SK-N-SH treated with all-trans-retinoic acid at 6 μM for 48 hours (cell line): ENCODE measurements around the gene NDUFA13.

Experiments
- ATAC-seq: fragments of 200-7000 bp; cut with Tn5 transposase; 3 replicates; pipeline ENCODE4 v1.9.1; 2020; ENCODE audit warnings: mild to moderate bottlenecking, moderate library complexity
- BACH2 ChIP-seq: fragments of 250-450 bp; sonication (Bioruptor Pico); IDR thresholded peaks from 2 replicates; pipeline ENCODE4 v1.9.0; 2021; ENCODE audit warnings: mild to moderate bottlenecking, borderline replicate concordance
- ESRRG ChIP-seq: fragments of 250-450 bp; sonication (Bioruptor Pico); IDR thresholded peaks from 2 replicates; pipeline ENCODE4 v1.6.1; 2021; ENCODE audit warnings: mild to moderate bottlenecking
- GLIS3 ChIP-seq: fragments of 250-450 bp; sonication (Bioruptor Pico); IDR thresholded peaks from 2 replicates; pipeline ENCODE4 v1.5.0; 2020; ENCODE audit warnings: mild to moderate bottlenecking, moderate library complexity
- ISL1 ChIP-seq: fragments of 250-450 bp; sonication (Bioruptor Pico); IDR thresholded peaks from 2 replicates; pipeline ENCODE4 v2.1.2; 2022; ENCODE audit warnings: mild to moderate bottlenecking, moderate library complexity
- OSR1 ChIP-seq: fragments of 250-450 bp; sonication (Bioruptor Pico); IDR thresholded peaks from 2 replicates; pipeline ENCODE4 v1.8.0; 2022; ENCODE audit warnings: moderate library complexity, mild to moderate bottlenecking, inconsistent platforms
- POU6F1 ChIP-seq: fragments of 250-450 bp; sonication (Bioruptor Pico); IDR thresholded peaks from 2 replicates; pipeline ENCODE4 v1.8.0; 2021; ENCODE audit warnings: low read depth, mild to moderate bottlenecking, moderate library complexity, borderline replicate concordance
- RARB ChIP-seq: fragments of 250-450 bp; sonication (Bioruptor Pico); IDR thresholded peaks from 2 replicates; pipeline ENCODE4 v1.8.0; 2021; ENCODE audit warnings: mild to moderate bottlenecking, moderate library complexity
- TCF4 ChIP-seq: fragments of 250-450 bp; sonication (Bioruptor Pico); IDR thresholded peaks from 2 replicates; pipeline ENCODE4 v1.8.0; 2021; ENCODE audit warnings: mild to moderate bottlenecking, moderate library complexity, borderline replicate concordance
- TOX ChIP-seq: fragments of 250-450 bp; sonication (Bioruptor Pico); IDR thresholded peaks from 2 replicates; pipeline ENCODE4 v1.8.0; 2021; ENCODE audit warnings: mild to moderate bottlenecking, moderate library complexity, borderline replicate concordance
- ZFP3 ChIP-seq: fragments of 250-450 bp; sonication (Bioruptor Pico); IDR thresholded peaks from 2 replicates; pipeline ENCODE4 v1.5.0; 2020; ENCODE audit warnings: mild to moderate bottlenecking, moderate library complexity
- ZFP30 ChIP-seq: fragments of 450-650 bp; formaldehyde crosslinking; IDR thresholded peaks from 2 replicates; pipeline ENCODE4 v1.5.0; 2022; ENCODE audit warnings: mild to moderate bottlenecking, moderate library complexity
- ZNF565 ChIP-seq: fragments of 450-650 bp; formaldehyde crosslinking; conservative IDR thresholded peaks from 2 replicates; pipeline ENCODE4 v1.5.0; 2020; ENCODE audit warnings: low read depth, mild to moderate bottlenecking, moderate library complexity
- ZNF70 ChIP-seq: fragments of 450-650 bp; formaldehyde crosslinking; IDR thresholded peaks from 2 replicates; pipeline ENCODE4 v1.5.0; 2020; ENCODE audit warnings: mild to moderate bottlenecking, moderate library complexity
- ZNF8 ChIP-seq: fragments of 450-650 bp; formaldehyde crosslinking; IDR thresholded peaks from 2 replicates; pipeline ENCODE4 v1.5.0; 2020; ENCODE audit warnings: mild to moderate bottlenecking, moderate library complexity
- TF ChIP-seq, protein P1 (sequence below): fragments of 250-450 bp; sonication (Bioruptor Pico); IDR thresholded peaks from 2 replicates; pipeline ENCODE4 v1.5.0; 2020; ENCODE audit warnings: mild to moderate bottlenecking, moderate library complexity
- TF ChIP-seq, protein P2 (sequence below): fragments of 250-450 bp; sonication (Bioruptor Pico); IDR thresholded peaks from 2 replicates; pipeline ENCODE4 v1.8.0; 2020; ENCODE audit warnings: mild to moderate bottlenecking, moderate library complexity, borderline replicate concordance

Gene NDUFA13

GRCh38 chr19:19505669-19506326 is 10.2 kb upstream of the NDUFA13 start (continued):
- TF ChIP-seq, protein P1, sequence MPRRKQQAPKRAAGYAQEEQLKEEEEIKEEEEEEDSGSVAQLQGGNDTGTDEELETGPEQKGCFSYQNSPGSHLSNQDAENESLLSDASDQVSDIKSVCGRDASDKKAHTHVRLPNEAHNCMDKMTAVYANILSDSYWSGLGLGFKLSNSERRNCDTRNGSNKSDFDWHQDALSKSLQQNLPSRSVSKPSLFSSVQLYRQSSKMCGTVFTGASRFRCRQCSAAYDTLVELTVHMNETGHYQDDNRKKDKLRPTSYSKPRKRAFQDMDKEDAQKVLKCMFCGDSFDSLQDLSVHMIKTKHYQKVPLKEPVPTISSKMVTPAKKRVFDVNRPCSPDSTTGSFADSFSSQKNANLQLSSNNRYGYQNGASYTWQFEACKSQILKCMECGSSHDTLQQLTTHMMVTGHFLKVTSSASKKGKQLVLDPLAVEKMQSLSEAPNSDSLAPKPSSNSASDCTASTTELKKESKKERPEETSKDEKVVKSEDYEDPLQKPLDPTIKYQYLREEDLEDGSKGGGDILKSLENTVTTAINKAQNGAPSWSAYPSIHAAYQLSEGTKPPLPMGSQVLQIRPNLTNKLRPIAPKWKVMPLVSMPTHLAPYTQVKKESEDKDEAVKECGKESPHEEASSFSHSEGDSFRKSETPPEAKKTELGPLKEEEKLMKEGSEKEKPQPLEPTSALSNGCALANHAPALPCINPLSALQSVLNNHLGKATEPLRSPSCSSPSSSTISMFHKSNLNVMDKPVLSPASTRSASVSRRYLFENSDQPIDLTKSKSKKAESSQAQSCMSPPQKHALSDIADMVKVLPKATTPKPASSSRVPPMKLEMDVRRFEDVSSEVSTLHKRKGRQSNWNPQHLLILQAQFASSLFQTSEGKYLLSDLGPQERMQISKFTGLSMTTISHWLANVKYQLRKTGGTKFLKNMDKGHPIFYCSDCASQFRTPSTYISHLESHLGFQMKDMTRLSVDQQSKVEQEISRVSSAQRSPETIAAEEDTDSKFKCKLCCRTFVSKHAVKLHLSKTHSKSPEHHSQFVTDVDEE (CRISPR knock-in tag), result no peak
- TF ChIP-seq ZNF8 (no peak), POU6F1 (CRISPR knock-in tag) (no peak), TCF4 (CRISPR knock-in tag) (no peak)
- TF ChIP-seq, protein P2, sequence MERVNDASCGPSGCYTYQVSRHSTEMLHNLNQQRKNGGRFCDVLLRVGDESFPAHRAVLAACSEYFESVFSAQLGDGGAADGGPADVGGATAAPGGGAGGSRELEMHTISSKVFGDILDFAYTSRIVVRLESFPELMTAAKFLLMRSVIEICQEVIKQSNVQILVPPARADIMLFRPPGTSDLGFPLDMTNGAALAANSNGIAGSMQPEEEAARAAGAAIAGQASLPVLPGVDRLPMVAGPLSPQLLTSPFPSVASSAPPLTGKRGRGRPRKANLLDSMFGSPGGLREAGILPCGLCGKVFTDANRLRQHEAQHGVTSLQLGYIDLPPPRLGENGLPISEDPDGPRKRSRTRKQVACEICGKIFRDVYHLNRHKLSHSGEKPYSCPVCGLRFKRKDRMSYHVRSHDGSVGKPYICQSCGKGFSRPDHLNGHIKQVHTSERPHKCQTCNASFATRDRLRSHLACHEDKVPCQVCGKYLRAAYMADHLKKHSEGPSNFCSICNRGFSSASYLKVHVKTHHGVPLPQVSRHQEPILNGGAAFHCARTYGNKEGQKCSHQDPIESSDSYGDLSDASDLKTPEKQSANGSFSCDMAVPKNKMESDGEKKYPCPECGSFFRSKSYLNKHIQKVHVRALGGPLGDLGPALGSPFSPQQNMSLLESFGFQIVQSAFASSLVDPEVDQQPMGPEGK (CRISPR knock-in tag), result no peak

GRCh38 chr19:19506592-19506991 is 9.4 kb upstream of the NDUFA13 start:
- ATAC-seq, result no peak
- no peak for TF ChIP-seq BACH2 (CRISPR knock-in tag)
- TF ChIP-seq ISL1, result no peak
- no peak for TF ChIP-seq ZFP30 (CRISPR knock-in tag)
- TF ChIP-seq GLIS3 (CRISPR knock-in tag), result no peak
- TF ChIP-seq ZNF70 (CRISPR knock-in tag), result no peak
- no peak for TF ChIP-seq ESRRG
- no peak for TF ChIP-seq ZFP3 (CRISPR knock-in tag)
- no peak for TF ChIP-seq ZNF565
- TF ChIP-seq, all 23 proteins: peak for 0

- no peak for TF ChIP-seq POU6F1 (CRISPR knock-in tag)
- no peak for TF ChIP-seq ZNF70 (CRISPR knock-in tag)
- TF ChIP-seq, protein P2 (CRISPR knock-in tag), result no peak
- TF ChIP-seq GLIS3 (CRISPR knock-in tag), result no peak
- no peak for ATAC-seq
Measured at GRCh38 chr19:19507354-19507753, 8.7 kb upstream of the NDUFA13 start.

- TF ChIP-seq RARB (CRISPR knock-in tag) (no peak), TOX (no peak), BACH2 (CRISPR knock-in tag) (no peak), OSR1 (no peak), TCF4 (CRISPR knock-in tag) (no peak), ZFP3 (CRISPR knock-in tag) (no peak)
- TF ChIP-seq, protein P2 (CRISPR knock-in tag), result no peak
- no peak for ATAC-seq
Measured at GRCh38 chr19:19508217-19508616, 7.8 kb upstream of the NDUFA13 start.
